ENCODE data around the gene SLC6A6. TPM values are rescaled to one million over a fixed set of nuclear protein-coding genes. Genes with fewer than 3 reads are reported as not detected.

The SLC6A6 gene
- total and polyA plus RNA-seq, 2 experiments from 2014 or later, result 27.5 to 150 TPM

DNA sequence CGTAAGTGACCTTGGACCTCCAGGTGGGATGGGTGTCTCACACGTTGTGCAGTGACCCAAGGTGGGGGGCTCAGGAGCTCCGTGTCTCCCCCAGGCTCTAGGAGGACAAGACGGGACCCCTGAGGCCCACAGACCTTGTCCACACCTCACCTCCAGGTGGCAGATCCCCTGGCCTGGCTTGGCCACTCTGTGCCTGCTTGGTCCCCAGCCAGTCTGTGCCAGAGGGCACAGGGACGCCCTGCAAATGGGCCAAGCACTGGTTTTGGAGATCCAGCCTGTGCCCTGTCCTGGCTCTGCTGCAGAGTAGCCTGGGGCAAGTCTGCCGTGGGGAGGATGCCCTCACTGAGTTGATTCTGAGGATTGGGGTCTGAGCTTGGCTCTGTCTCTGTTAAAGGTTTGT lies 14.0 kb downstream of the SLC6A6 start (continued):
- TF ChIP-seq, protein P1, sequence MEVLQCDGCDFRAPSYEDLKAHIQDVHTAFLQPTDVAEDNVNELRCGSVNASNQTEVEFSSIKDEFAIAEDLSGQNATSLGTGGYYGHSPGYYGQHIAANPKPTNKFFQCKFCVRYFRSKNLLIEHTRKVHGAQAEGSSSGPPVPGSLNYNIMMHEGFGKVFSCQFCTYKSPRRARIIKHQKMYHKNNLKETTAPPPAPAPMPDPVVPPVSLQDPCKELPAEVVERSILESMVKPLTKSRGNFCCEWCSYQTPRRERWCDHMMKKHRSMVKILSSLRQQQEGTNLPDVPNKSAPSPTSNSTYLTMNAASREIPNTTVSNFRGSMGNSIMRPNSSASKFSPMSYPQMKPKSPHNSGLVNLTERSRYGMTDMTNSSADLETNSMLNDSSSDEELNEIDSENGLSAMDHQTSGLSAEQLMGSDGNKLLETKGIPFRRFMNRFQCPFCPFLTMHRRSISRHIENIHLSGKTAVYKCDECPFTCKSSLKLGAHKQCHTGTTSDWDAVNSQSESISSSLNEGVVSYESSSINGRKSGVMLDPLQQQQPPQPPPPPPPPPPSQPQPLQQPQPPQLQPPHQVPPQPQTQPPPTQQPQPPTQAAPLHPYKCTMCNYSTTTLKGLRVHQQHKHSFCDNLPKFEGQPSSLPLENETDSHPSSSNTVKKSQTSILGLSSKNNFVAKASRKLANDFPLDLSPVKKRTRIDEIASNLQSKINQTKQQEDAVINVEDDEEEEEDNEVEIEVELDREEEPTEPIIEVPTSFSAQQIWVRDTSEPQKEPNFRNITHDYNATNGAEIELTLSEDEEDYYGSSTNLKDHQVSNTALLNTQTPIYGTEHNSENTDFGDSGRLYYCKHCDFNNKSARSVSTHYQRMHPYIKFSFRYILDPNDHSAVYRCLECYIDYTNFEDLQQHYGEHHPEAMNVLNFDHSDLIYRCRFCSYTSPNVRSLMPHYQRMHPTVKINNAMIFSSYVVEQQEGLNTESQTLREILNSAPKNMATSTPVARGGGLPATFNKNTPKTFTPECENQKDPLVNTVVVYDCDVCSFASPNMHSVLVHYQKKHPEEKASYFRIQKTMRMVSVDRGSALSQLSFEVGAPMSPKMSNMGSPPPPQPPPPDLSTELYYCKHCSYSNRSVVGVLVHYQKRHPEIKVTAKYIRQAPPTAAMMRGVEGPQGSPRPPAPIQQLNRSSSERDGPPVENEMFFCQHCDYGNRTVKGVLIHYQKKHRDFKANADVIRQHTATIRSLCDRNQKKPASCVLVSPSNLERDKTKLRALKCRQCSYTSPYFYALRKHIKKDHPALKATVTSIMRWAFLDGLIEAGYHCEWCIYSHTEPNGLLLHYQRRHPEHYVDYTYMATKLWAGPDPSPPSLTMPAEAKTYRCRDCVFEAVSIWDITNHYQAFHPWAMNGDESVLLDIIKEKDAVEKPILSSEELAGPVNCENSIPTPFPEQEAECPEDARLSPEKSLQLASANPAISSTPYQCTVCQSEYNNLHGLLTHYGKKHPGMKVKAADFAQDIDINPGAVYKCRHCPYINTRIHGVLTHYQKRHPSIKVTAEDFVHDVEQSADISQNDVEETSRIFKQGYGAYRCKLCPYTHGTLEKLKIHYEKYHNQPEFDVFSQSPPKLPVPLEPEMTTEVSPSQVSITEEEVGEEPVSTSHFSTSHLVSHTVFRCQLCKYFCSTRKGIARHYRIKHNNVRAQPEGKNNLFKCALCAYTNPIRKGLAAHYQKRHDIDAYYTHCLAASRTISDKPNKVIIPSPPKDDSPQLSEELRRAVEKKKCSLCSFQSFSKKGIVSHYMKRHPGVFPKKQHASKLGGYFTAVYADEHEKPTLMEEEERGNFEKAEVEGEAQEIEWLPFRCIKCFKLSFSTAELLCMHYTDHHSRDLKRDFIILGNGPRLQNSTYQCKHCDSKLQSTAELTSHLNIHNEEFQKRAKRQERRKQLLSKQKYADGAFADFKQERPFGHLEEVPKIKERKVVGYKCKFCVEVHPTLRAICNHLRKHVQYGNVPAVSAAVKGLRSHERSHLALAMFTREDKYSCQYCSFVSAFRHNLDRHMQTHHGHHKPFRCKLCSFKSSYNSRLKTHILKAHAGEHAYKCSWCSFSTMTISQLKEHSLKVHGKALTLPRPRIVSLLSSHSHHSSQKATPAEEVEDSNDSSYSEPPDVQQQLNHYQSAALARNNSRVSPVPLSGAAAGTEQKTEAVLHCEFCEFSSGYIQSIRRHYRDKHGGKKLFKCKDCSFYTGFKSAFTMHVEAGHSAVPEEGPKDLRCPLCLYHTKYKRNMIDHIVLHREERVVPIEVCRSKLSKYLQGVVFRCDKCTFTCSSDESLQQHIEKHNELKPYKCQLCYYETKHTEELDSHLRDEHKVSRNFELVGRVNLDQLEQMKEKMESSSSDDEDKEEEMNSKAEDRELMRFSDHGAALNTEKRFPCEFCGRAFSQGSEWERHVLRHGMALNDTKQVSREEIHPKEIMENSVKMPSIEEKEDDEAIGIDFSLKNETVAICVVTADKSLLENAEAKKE (CRISPR knock-in tag; IDR thresholded peaks at IDR 0.05), result no peak
- no peak for TF ChIP-seq POLR2AphosphoS5 (IDR thresholded peaks at IDR 0.05; ENCODE audit: low read depth)
- no peak for TF ChIP-seq NANOG (IDR thresholded peaks at IDR 0.05; ENCODE audit: borderline replicate concordance)
- TF ChIP-seq, protein P2, sequence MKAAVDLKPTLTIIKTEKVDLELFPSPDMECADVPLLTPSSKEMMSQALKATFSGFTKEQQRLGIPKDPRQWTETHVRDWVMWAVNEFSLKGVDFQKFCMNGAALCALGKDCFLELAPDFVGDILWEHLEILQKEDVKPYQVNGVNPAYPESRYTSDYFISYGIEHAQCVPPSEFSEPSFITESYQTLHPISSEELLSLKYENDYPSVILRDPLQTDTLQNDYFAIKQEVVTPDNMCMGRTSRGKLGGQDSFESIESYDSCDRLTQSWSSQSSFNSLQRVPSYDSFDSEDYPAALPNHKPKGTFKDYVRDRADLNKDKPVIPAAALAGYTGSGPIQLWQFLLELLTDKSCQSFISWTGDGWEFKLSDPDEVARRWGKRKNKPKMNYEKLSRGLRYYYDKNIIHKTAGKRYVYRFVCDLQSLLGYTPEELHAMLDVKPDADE (IDR thresholded peaks at IDR 0.05), result no peak
- TF ChIP-seq CREB1 (CRISPR knock-in tag; IDR thresholded peaks at IDR 0.05; ENCODE audit: low read depth), result no peak
- TF ChIP-seq ZNF331 (CRISPR knock-in tag; IDR thresholded peaks at IDR 0.05; ENCODE audit: low read depth), result no peak
- TF ChIP-seq JUNB (IDR thresholded peaks at IDR 0.05; ENCODE audit: unreplicated experiment), result no peak
- TF ChIP-seq EZH2phosphoT487 (IDR thresholded peaks at IDR 0.05; ENCODE audit: unreplicated experiment), result no peak
- no peak for TF ChIP-seq EZH2 (IDR thresholded peaks at IDR 0.05; ENCODE audit: low read depth, unreplicated experiment)

Measured in GM23338 (cell line).